Esophagus squamous epithelium (tissue), 4 donors: Measurements from ENCODE around the gene RASSF5.

Experiments used
- POLR2A ChIP-seq, 4 donors: fragments of 450-650 bp; IDR thresholded peaks; one replicate each; pipeline ENCODE4 v1.6.1; 2017; ENCODE audit warnings: antibody characterized with exemption in 4 of 4, mild to moderate bottlenecking in 4 of 4, moderate library complexity in 3 of 4
- TF ChIP-seq, protein P1 (sequence below), 6 experiments: fragments of 450-650 bp in 4 of 6; fragments of 200-600 bp in 2 of 6; sonication (generic) in 2 of 6; IDR thresholded peaks; one replicate each; pipeline ENCODE4 v1.5.1; 2016 to 2019; ENCODE audit warnings: antibody characterized with exemption in 6 of 6, mild to moderate bottlenecking in 4 of 6, moderate library complexity in 4 of 6

DNA sequence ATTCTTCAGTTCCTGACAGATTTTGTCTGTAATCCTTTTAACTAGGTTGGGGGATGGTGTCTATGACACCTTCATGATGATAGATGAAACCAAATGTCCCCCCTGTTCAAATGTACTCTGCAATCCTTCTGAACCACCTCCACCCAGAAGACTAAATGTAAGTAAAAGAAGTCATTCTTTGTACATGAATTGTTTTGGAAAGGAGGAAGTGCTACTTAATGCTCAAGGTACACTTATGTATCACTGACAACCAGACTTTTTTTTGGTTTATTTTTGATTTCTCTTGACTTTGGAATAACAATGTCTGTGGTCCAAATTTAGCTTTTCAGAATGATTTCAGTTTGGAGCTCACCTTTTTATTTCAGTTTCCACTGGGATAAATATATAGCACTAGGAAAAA, 130.3 kb downstream of the RASSF5 start:
- TF ChIP-seq, protein P1, sequence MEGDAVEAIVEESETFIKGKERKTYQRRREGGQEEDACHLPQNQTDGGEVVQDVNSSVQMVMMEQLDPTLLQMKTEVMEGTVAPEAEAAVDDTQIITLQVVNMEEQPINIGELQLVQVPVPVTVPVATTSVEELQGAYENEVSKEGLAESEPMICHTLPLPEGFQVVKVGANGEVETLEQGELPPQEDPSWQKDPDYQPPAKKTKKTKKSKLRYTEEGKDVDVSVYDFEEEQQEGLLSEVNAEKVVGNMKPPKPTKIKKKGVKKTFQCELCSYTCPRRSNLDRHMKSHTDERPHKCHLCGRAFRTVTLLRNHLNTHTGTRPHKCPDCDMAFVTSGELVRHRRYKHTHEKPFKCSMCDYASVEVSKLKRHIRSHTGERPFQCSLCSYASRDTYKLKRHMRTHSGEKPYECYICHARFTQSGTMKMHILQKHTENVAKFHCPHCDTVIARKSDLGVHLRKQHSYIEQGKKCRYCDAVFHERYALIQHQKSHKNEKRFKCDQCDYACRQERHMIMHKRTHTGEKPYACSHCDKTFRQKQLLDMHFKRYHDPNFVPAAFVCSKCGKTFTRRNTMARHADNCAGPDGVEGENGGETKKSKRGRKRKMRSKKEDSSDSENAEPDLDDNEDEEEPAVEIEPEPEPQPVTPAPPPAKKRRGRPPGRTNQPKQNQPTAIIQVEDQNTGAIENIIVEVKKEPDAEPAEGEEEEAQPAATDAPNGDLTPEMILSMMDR (IDR thresholded peaks at IDR 0.05): no peak
- TF ChIP-seq POLR2A (IDR thresholded peaks at IDR 0.05): no peak
